Measurements from ENCODE around the gene GIMAP8. TPM values are rescaled to one million over a fixed set of nuclear protein-coding genes. Genes with fewer than 3 reads are reported as not detected.

The GIMAP8 gene
- total and polyA plus RNA-seq, 7 donors = 4.4 to 11.9 (median 6.3) TPM

DNA sequence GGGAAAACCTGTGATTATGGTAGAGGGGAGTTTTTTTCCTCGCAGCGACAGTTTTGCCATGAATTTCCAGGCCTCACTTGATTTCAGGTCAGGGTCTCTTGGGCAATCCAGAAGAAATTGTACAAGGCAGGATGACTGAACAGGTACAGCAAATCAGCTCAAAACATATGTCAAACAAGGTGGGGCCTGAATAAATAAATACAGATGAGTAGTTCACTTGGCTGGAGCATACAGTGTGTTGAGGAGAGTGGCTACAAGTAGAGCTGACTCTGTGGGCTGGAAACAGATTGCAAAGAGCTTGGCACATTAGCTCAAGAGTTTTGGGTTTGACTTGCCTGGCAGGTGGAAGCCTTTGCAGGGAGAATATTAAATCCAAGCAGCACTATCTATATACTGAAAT is 15.0 kb downstream of the GIMAP8 start:
- Histone ChIP-seq H3K9me3 (peaks cover 7% of the 10 kb centered on the region), H3K4me3 (no peak overlapping the region), H3K4me1 (no peaks in the 10 kb centered on the region), H3K36me3 (ENCODE audit: insufficient read depth in 1 of 2, low read depth in 1 of 2) (no peaks in the 10 kb centered on the region), H3K27ac (no peak overlapping the region), H3K27me3 (ENCODE audit: insufficient read depth in 3 of 3, low read length in 2 of 3) (no peaks in the 10 kb centered on the region)
- ATAC-seq (no peak), DNase-seq (no peak)
- TF ChIP-seq, protein P1, sequence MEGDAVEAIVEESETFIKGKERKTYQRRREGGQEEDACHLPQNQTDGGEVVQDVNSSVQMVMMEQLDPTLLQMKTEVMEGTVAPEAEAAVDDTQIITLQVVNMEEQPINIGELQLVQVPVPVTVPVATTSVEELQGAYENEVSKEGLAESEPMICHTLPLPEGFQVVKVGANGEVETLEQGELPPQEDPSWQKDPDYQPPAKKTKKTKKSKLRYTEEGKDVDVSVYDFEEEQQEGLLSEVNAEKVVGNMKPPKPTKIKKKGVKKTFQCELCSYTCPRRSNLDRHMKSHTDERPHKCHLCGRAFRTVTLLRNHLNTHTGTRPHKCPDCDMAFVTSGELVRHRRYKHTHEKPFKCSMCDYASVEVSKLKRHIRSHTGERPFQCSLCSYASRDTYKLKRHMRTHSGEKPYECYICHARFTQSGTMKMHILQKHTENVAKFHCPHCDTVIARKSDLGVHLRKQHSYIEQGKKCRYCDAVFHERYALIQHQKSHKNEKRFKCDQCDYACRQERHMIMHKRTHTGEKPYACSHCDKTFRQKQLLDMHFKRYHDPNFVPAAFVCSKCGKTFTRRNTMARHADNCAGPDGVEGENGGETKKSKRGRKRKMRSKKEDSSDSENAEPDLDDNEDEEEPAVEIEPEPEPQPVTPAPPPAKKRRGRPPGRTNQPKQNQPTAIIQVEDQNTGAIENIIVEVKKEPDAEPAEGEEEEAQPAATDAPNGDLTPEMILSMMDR (IDR thresholded peaks at IDR 0.05) = no peak
- intact Hi-C loops (cut with DNase I) = no loop called here
- 92 to 98% (median 96%) methylated on average over 2 of the region's 2 CpGs for WGBS, 3 donors

DNA sequence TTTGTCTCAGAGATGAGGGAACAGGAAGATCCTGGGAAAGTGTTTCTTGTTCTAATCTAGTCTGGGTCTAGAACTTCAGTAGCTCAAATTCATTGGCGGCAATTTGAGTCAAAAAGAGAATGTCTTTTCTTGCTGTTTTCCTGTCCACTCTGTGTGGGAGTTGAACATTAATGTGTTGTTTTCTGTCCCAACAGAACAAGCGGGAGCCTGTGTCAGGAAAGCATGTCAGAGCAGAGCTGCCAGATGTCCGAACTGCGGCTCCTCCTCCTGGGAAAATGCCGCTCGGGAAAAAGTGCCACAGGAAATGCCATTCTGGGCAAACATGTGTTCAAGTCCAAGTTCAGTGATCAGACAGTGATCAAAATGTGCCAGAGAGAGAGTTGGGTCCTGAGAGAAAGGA is 16.0 kb downstream of the GIMAP8 start:
- DNase-seq (no peak), ATAC-seq (no peak)
- no peaks in the 10 kb centered on the region for H3K4me1 ChIP-seq
- WGBS, 3 donors = 23 to 30% (median 29%) methylated on average over 6 of the region's 6 CpGs
- H3K27ac ChIP-seq = no peak overlapping the region
- H3K9me3 ChIP-seq = peaks cover under 1% of the 10 kb centered on the region
- peak overlapping the region; percentile 34 for H3K4me3 ChIP-seq
- intact Hi-C loops (cut with DNase I) = no loop called here
- no peaks in the 10 kb centered on the region for H3K36me3 ChIP-seq (ENCODE audit: insufficient read depth in 1 of 2, low read depth in 1 of 2)
- TF ChIP-seq, protein P1 (IDR thresholded peaks at IDR 0.05) = no peak
- H3K27me3 ChIP-seq (ENCODE audit: insufficient read depth in 3 of 3, low read length in 2 of 3) = no peaks in the 10 kb centered on the region

DNA sequence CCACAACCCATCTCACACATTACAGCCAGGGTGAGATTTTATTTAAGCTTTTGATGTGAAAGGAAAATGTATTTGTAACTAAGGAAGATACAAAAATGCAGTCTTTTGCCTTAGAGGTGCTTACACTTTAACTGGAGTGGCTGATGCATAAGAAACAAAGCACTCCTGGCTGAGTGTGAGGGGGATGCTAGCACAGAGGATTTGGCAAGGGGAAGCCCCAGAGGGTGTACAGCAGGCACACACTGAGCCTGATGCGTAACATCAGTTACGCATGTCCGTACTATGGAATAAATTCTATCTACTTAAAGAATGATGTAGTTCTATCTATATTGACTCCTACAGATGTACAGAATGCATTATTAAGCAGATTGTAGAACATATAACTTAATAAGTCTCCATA is 17.8 kb downstream of the GIMAP8 start:
- no peak overlapping the region for H3K27ac ChIP-seq
- H3K36me3 ChIP-seq (ENCODE audit: insufficient read depth in 1 of 2, low read depth in 1 of 2) = no peaks in the 10 kb centered on the region
- peak overlapping the region; percentile 34 for H3K4me3 ChIP-seq
- DNase-seq (no peak), ATAC-seq (no peak)
- TF ChIP-seq, protein P1 (IDR thresholded peaks at IDR 0.05) = no peak
- H3K9me3 ChIP-seq = no peaks in the 10 kb centered on the region
- WGBS, 3 donors = 67 to 72% (median 71%) methylated on average over 3 of the region's 3 CpGs
- no peaks in the 10 kb centered on the region for H3K27me3 ChIP-seq (ENCODE audit: insufficient read depth in 3 of 3, low read length in 2 of 3)
- intact Hi-C loops (cut with DNase I) = no loop called here
- no peaks in the 10 kb centered on the region for H3K4me1 ChIP-seq

DNA sequence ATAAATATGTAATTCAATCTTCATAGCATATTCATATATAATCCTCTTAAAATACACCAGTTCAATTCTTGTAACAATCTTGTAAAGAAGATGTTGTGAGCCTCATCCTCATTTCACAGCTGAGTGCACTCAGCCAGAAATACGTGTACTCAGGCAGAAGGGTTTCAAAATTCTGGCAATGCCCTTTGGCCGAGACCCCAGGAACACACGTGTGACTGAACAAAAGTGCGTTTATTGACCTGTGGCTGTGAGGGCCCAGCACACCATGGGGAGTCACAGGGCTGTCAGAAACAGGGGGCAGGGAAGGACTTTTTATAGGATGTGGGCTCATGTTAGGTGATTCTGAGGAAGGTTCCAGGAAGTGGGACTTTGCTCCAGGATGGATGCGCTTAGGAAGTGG is 21.5 kb downstream of the GIMAP8 start:
- no peak overlapping the region for H3K27ac ChIP-seq
- no peaks in the 10 kb centered on the region for H3K36me3 ChIP-seq (ENCODE audit: insufficient read depth in 1 of 2, low read depth in 1 of 2)
- H3K27me3 ChIP-seq (ENCODE audit: insufficient read depth in 3 of 3, low read length in 2 of 3) = no peaks in the 10 kb centered on the region
- no peak for ATAC-seq
- H3K4me3 ChIP-seq = no peak overlapping the region
- WGBS, 3 donors = 34 to 36% (median 34%) methylated on average over 5 of the region's 5 CpGs
- H3K4me1 ChIP-seq = no peaks in the 10 kb centered on the region
- H3K9me3 ChIP-seq = no peaks in the 10 kb centered on the region
- no peak for DNase-seq
- TF ChIP-seq, protein P1 (IDR thresholded peaks at IDR 0.05) = no peak
- intact Hi-C loops (cut with DNase I) = loop anchor here in 1 of 2 donors (10.0 kb wide), 1 partner anchor 93 kb away; the partner anchor contains the start of gene GIMAP4

DNA sequence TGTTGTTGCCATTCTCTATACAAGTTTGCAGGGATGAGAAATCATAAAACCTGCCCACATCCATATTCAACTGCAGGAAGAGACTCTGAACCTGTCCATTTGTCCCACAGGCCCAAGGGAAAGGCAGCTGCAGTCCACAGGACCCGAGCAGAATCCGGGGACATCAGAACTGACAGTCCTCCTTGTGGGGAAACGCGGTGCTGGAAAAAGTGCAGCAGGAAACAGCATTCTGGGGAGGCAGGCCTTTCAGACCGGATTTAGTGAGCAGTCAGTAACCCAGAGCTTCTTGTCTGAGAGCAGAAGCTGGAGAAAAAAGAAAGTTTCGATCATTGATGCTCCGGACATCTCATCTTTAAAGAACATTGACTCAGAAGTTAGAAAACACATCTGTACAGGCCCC is 23.5 kb downstream of the GIMAP8 start:
- TF ChIP-seq, protein P1 (IDR thresholded peaks at IDR 0.05) = no peak
- intact Hi-C loops (cut with DNase I) = loop anchor here in 1 of 2 donors (10.0 kb wide), 1 partner anchor 91 kb away; the partner anchor contains the start of gene GIMAP4
- Histone ChIP-seq H3K27ac (no peak overlapping the region), H3K36me3 (ENCODE audit: insufficient read depth in 1 of 2, low read depth in 1 of 2) (no peaks in the 10 kb centered on the region), H3K9me3 (no peaks in the 10 kb centered on the region), H3K27me3 (ENCODE audit: insufficient read depth in 3 of 3, low read length in 2 of 3) (no peaks in the 10 kb centered on the region), H3K4me3 (no peak overlapping the region), H3K4me1 (no peaks in the 10 kb centered on the region)
- ATAC-seq (no peak), DNase-seq (no peak)
- WGBS, 3 donors = 66 to 70% (median 67%) methylated on average over 7 of the region's 7 CpGs
